Measurements from ENCODE around the gene GRM5. TPM values are rescaled to one million over a fixed set of nuclear protein-coding genes. Genes with fewer than 3 reads are reported as not detected.

Gene GRM5
- total and polyA plus RNA-seq, 4 donors = not detected

GRCh38 chr11:88619656-88620385, 446.0 kb downstream of the GRM5 start:
- TF ChIP-seq YY1 (IDR thresholded peaks at IDR 0.05) (no peak), EGR1 (IDR thresholded peaks at IDR 0.05; ENCODE audit: low read depth in 2 of 2) (no peak), ATF3 (IDR thresholded peaks at IDR 0.05) (no peak), RXRA (IDR thresholded peaks at IDR 0.05) (no peak), FOXA1 (IDR thresholded peaks at IDR 0.05) (no peak), NR2F2 (IDR thresholded peaks at IDR 0.05) (no peak), HNF4A (conservative IDR thresholded peaks at IDR 0.05) (no peak), JUND (IDR thresholded peaks at IDR 0.05) (no peak), TAF1 (conservative IDR thresholded peaks at IDR 0.05) (no peak), RAD21 (IDR thresholded peaks at IDR 0.05) (no peak), HNF4G (IDR thresholded peaks at IDR 0.05) (no peak)
- TF ChIP-seq, protein P1, sequence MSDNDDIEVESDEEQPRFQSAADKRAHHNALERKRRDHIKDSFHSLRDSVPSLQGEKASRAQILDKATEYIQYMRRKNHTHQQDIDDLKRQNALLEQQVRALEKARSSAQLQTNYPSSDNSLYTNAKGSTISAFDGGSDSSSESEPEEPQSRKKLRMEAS (IDR thresholded peaks at IDR 0.05) = no peak
- Histone ChIP-seq H3K9me3 (ENCODE audit: control insufficient read depth in 4 of 4, low read length in 3 of 4) (no peaks in the 10 kb centered on the region), H3K4me1 (ENCODE audit: control insufficient read depth in 4 of 4, insufficient read depth in 4 of 4, low read length in 3 of 4) (no peaks in the 10 kb centered on the region), H3K36me3 (ENCODE audit: control insufficient read depth in 4 of 4, insufficient read depth in 3 of 4, low read depth in 1 of 4, low read length in 3 of 4) (no peaks in the 10 kb centered on the region), H3K9ac (ENCODE audit: low read depth in 1 of 2, low read length in 2 of 2) (no peak overlapping the region), H3K27ac (ENCODE audit: low read depth in 1 of 2, low read length in 2 of 2) (no peak overlapping the region), H3K4me3 (ENCODE audit: low read depth in 1 of 3, low read length in 3 of 3) (no peak overlapping the region), H3K27me3 (ENCODE audit: control insufficient read depth in 4 of 4, insufficient read depth in 4 of 4, low read length in 3 of 4) (no peaks in the 10 kb centered on the region)
- DNase-seq (ENCODE audit: low spot score) = no peak

- 90% methylated on average over 1 of the region's 1 CpG for WGBS
- Histone ChIP-seq H3K27me3 (ENCODE audit: control insufficient read depth in 4 of 4, insufficient read depth in 4 of 4, low read length in 3 of 4) (no peaks in the 10 kb centered on the region), H3K9ac (ENCODE audit: low read depth in 1 of 2, low read length in 2 of 2) (no peak overlapping the region), H3K27ac (ENCODE audit: low read depth in 1 of 2, low read length in 2 of 2) (no peak overlapping the region), H3K4me1 (ENCODE audit: control insufficient read depth in 4 of 4, insufficient read depth in 4 of 4, low read length in 3 of 4) (no peaks in the 10 kb centered on the region), H3K36me3 (ENCODE audit: control insufficient read depth in 4 of 4, insufficient read depth in 3 of 4, low read depth in 1 of 4, low read length in 3 of 4) (no peaks in the 10 kb centered on the region), H3K9me3 (ENCODE audit: control insufficient read depth in 4 of 4, low read length in 3 of 4) (no peaks in the 10 kb centered on the region), H3K4me3 (ENCODE audit: low read depth in 1 of 3, low read length in 3 of 3) (no peak overlapping the region)
- TF ChIP-seq HNF4A (conservative IDR thresholded peaks at IDR 0.05) (no peak), RAD21 (IDR thresholded peaks at IDR 0.05) (no peak), GABPA (IDR thresholded peaks at IDR 0.05 in 1 of 2, conservative IDR thresholded peaks at IDR 0.05 in 1 of 2) (no peak), ATF3 (IDR thresholded peaks at IDR 0.05) (no peak), TAF1 (conservative IDR thresholded peaks at IDR 0.05) (no peak), SP1 (IDR thresholded peaks at IDR 0.05) (no peak), FOXA2 (IDR thresholded peaks at IDR 0.05) (no peak), YY1 (IDR thresholded peaks at IDR 0.05) (no peak), NR2F2 (IDR thresholded peaks at IDR 0.05) (no peak)
- TF ChIP-seq, protein P2, sequence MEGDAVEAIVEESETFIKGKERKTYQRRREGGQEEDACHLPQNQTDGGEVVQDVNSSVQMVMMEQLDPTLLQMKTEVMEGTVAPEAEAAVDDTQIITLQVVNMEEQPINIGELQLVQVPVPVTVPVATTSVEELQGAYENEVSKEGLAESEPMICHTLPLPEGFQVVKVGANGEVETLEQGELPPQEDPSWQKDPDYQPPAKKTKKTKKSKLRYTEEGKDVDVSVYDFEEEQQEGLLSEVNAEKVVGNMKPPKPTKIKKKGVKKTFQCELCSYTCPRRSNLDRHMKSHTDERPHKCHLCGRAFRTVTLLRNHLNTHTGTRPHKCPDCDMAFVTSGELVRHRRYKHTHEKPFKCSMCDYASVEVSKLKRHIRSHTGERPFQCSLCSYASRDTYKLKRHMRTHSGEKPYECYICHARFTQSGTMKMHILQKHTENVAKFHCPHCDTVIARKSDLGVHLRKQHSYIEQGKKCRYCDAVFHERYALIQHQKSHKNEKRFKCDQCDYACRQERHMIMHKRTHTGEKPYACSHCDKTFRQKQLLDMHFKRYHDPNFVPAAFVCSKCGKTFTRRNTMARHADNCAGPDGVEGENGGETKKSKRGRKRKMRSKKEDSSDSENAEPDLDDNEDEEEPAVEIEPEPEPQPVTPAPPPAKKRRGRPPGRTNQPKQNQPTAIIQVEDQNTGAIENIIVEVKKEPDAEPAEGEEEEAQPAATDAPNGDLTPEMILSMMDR (IDR thresholded peaks at IDR 0.05; ENCODE audit: low read depth, low read length, missing input control) = no peak
- no peak for DNase-seq (ENCODE audit: low spot score)
Observed at GRCh38 chr11:88619071-88619425, 446.7 kb downstream of the GRM5 start.
